Testis (tissue), 2 donors: Measurements from ENCODE around the gene CYB5A.

Experiments
- POLR2A ChIP-seq: fragments of 450-650 bp; IDR thresholded peaks from one replicate; pipeline ENCODE4 v1.6.1; 2017; ENCODE audit warnings: antibody characterized with exemption, mild to moderate bottlenecking, moderate library complexity
- TF ChIP-seq, protein P1 (sequence below), 3 experiments: fragments of 450-650 bp in 2 of 3; fragments of 200-600 bp in 1 of 3; sonication (generic) in 1 of 3; IDR thresholded peaks; one replicate each; pipeline ENCODE4 v1.5.1; 2016 to 2019; ENCODE audit warnings: antibody characterized with exemption in 3 of 3, mild to moderate bottlenecking in 2 of 3, moderate library complexity in 1 of 3

DNA sequence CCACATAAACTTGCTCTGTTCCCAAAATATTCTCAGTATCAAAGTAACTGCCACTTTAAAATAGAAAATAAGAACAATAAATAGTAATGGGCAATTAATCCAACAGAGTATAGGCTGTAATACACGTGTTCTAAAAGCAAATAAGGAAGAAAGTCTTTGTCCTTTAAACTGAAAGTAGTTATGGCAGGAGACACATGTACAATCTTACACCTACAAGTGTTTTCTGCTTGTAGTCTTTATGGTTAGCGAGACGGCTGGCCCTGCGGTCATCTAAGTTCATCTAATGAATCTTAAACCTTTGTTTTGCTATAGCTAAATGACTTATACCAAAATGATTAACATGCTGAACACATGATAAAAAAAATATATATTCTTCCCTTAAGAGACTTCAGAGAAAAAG is 32.4 kb downstream of the CYB5A start:
- TF ChIP-seq POLR2A = no peak
- TF ChIP-seq, protein P1, sequence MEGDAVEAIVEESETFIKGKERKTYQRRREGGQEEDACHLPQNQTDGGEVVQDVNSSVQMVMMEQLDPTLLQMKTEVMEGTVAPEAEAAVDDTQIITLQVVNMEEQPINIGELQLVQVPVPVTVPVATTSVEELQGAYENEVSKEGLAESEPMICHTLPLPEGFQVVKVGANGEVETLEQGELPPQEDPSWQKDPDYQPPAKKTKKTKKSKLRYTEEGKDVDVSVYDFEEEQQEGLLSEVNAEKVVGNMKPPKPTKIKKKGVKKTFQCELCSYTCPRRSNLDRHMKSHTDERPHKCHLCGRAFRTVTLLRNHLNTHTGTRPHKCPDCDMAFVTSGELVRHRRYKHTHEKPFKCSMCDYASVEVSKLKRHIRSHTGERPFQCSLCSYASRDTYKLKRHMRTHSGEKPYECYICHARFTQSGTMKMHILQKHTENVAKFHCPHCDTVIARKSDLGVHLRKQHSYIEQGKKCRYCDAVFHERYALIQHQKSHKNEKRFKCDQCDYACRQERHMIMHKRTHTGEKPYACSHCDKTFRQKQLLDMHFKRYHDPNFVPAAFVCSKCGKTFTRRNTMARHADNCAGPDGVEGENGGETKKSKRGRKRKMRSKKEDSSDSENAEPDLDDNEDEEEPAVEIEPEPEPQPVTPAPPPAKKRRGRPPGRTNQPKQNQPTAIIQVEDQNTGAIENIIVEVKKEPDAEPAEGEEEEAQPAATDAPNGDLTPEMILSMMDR (IDR thresholded peaks at IDR 0.05) = no peak
